Measurements from ENCODE around the gene STK38L. TPM values are rescaled to one million over a fixed set of nuclear protein-coding genes. Genes with fewer than 3 reads are reported as not detected.

The STK38L gene
- total and polyA plus RNA-seq, 9 donors: 12.8 to 25.0 (median 20.5) TPM

- Histone ChIP-seq H3K4me3 (ENCODE audit: low read length) (no peak overlapping the region), H3K27me3 (ENCODE audit: control insufficient read depth, insufficient read depth, low read length) (no peaks in the 10 kb centered on the region), H3K27ac (ENCODE audit: low read length) (no peak overlapping the region), H3K36me3 (ENCODE audit: control insufficient read depth, insufficient read depth, low read length) (no peaks in the 10 kb centered on the region), H3K4me1 (ENCODE audit: control insufficient read depth, insufficient read depth, low read length) (no peaks in the 10 kb centered on the region), H3K9me3 (replicated peaks; ENCODE audit: control insufficient read depth, low read depth, low read length) (no peaks in the 10 kb centered on the region)
- no peak for DNase-seq
These were observed 34.7 kb upstream of the STK38L start for GRCh38 chr12:27209257-27209910.

- Histone ChIP-seq H3K36me3 (ENCODE audit: control insufficient read depth, insufficient read depth, low read length) (no peaks in the 10 kb centered on the region), H3K4me3 (ENCODE audit: low read length) (no peak overlapping the region), H3K27ac (ENCODE audit: low read length) (no peak overlapping the region), H3K9me3 (replicated peaks; ENCODE audit: control insufficient read depth, low read depth, low read length) (no peaks in the 10 kb centered on the region), H3K27me3 (ENCODE audit: control insufficient read depth, insufficient read depth, low read length) (no peaks in the 10 kb centered on the region), H3K4me1 (ENCODE audit: control insufficient read depth, insufficient read depth, low read length) (no peaks in the 10 kb centered on the region)
- DNase-seq: no peak
- no CpG with 5 or more reads among the region's 2 CpGs for WGBS (ENCODE audit: insufficient coverage)
These were observed 33.9 kb upstream of the STK38L start for GRCh38 chr12:27210187-27210586.

GRCh38 chr12:27212861-27213260 is 31.2 kb upstream of the STK38L start:
- WGBS (ENCODE audit: insufficient coverage): no CpG with 5 or more reads among the region's 1 CpG
- no peak overlapping the region for H3K4me3 ChIP-seq (ENCODE audit: low read length)
- DNase-seq: no peak

GRCh38 chr12:27213304-27213703 is 30.8 kb upstream of the STK38L start:
- no peak overlapping the region for H3K4me3 ChIP-seq (ENCODE audit: low read length)
- no peaks in the 10 kb centered on the region for H3K9me3 ChIP-seq (replicated peaks; ENCODE audit: control insufficient read depth, low read depth, low read length)
- DNase-seq: no peak
- no peaks in the 10 kb centered on the region for H3K27me3 ChIP-seq (ENCODE audit: control insufficient read depth, insufficient read depth, low read length)
- no peak overlapping the region for H3K27ac ChIP-seq (ENCODE audit: low read length)
- H3K4me1 ChIP-seq (ENCODE audit: control insufficient read depth, insufficient read depth, low read length): no peaks in the 10 kb centered on the region
- H3K36me3 ChIP-seq (ENCODE audit: control insufficient read depth, insufficient read depth, low read length): no peaks in the 10 kb centered on the region
- no CpG with 5 or more reads among the region's 2 CpGs for WGBS (ENCODE audit: insufficient coverage)

More at GRCh38 chr12:27212861-27213260, 31.2 kb upstream of the STK38L start:
- no peaks in the 10 kb centered on the region for H3K4me1 ChIP-seq (ENCODE audit: control insufficient read depth, insufficient read depth, low read length)
- H3K9me3 ChIP-seq (replicated peaks; ENCODE audit: control insufficient read depth, low read depth, low read length): no peaks in the 10 kb centered on the region
- no peaks in the 10 kb centered on the region for H3K36me3 ChIP-seq (ENCODE audit: control insufficient read depth, insufficient read depth, low read length)
- H3K27ac ChIP-seq (ENCODE audit: low read length): no peak overlapping the region
- no peaks in the 10 kb centered on the region for H3K27me3 ChIP-seq (ENCODE audit: control insufficient read depth, insufficient read depth, low read length)

- Histone ChIP-seq H3K4me3 (ENCODE audit: low read length) (no peak overlapping the region), H3K4me1 (ENCODE audit: control insufficient read depth, insufficient read depth, low read length) (no peaks in the 10 kb centered on the region), H3K9me3 (replicated peaks; ENCODE audit: control insufficient read depth, low read depth, low read length) (no peaks in the 10 kb centered on the region), H3K27ac (ENCODE audit: low read length) (no peak overlapping the region), H3K36me3 (ENCODE audit: control insufficient read depth, insufficient read depth, low read length) (no peaks in the 10 kb centered on the region), H3K27me3 (ENCODE audit: control insufficient read depth, insufficient read depth, low read length) (no peaks in the 10 kb centered on the region)
- WGBS (ENCODE audit: insufficient coverage): 85% methylated on average over 6 of the region's 9 CpGs
- DNase-seq: no peak
These were observed 30.0 kb upstream of the STK38L start for GRCh38 chr12:27213830-27214787.

- no peaks in the 10 kb centered on the region for H3K27me3 ChIP-seq (ENCODE audit: control insufficient read depth, insufficient read depth, low read length)
- no peak overlapping the region for H3K27ac ChIP-seq (ENCODE audit: low read length)
- no peaks in the 10 kb centered on the region for H3K4me1 ChIP-seq (ENCODE audit: control insufficient read depth, insufficient read depth, low read length)
- DNase-seq: no peak
- no peaks in the 10 kb centered on the region for H3K9me3 ChIP-seq (replicated peaks; ENCODE audit: control insufficient read depth, low read depth, low read length)
- H3K4me3 ChIP-seq (ENCODE audit: low read length): no peak overlapping the region
- no peaks in the 10 kb centered on the region for H3K36me3 ChIP-seq (ENCODE audit: control insufficient read depth, insufficient read depth, low read length)
- WGBS (ENCODE audit: insufficient coverage): no CpG with 5 or more reads among the region's 2 CpGs
These were observed 26.5 kb upstream of the STK38L start for GRCh38 chr12:27217590-27217989.

- 69% methylated on average over 2 of the region's 5 CpGs for WGBS (ENCODE audit: insufficient coverage)
- H3K27me3 ChIP-seq (ENCODE audit: control insufficient read depth, insufficient read depth, low read length): no peaks in the 10 kb centered on the region
- no peaks in the 10 kb centered on the region for H3K4me1 ChIP-seq (ENCODE audit: control insufficient read depth, insufficient read depth, low read length)
- no peak overlapping the region for H3K4me3 ChIP-seq (ENCODE audit: low read length)
- H3K27ac ChIP-seq (ENCODE audit: low read length): no peak overlapping the region
- no peaks in the 10 kb centered on the region for H3K9me3 ChIP-seq (replicated peaks; ENCODE audit: control insufficient read depth, low read depth, low read length)
- no peaks in the 10 kb centered on the region for H3K36me3 ChIP-seq (ENCODE audit: control insufficient read depth, insufficient read depth, low read length)
- no peak for DNase-seq
These were observed 24.4 kb upstream of the STK38L start for GRCh38 chr12:27219693-27220054.

GRCh38 chr12:27220055-27220987 is 23.8 kb upstream of the STK38L start:
- no peak overlapping the region for H3K4me3 ChIP-seq (ENCODE audit: low read length)
- no peaks in the 10 kb centered on the region for H3K36me3 ChIP-seq (ENCODE audit: control insufficient read depth, insufficient read depth, low read length)
- no peaks in the 10 kb centered on the region for H3K27me3 ChIP-seq (ENCODE audit: control insufficient read depth, insufficient read depth, low read length)
- WGBS (ENCODE audit: insufficient coverage): no CpG with 5 or more reads among the region's 4 CpGs
- no peak for DNase-seq
- H3K4me1 ChIP-seq (ENCODE audit: control insufficient read depth, insufficient read depth, low read length): no peaks in the 10 kb centered on the region
- H3K9me3 ChIP-seq (replicated peaks; ENCODE audit: control insufficient read depth, low read depth, low read length): no peaks in the 10 kb centered on the region
- no peak overlapping the region for H3K27ac ChIP-seq (ENCODE audit: low read length)

- Histone ChIP-seq H3K9me3 (replicated peaks; ENCODE audit: control insufficient read depth, low read depth, low read length) (no peaks in the 10 kb centered on the region), H3K4me3 (ENCODE audit: low read length) (no peak overlapping the region), H3K4me1 (ENCODE audit: control insufficient read depth, insufficient read depth, low read length) (no peaks in the 10 kb centered on the region), H3K36me3 (ENCODE audit: control insufficient read depth, insufficient read depth, low read length) (no peaks in the 10 kb centered on the region), H3K27ac (ENCODE audit: low read length) (no peak overlapping the region), H3K27me3 (ENCODE audit: control insufficient read depth, insufficient read depth, low read length) (no peaks in the 10 kb centered on the region)
- DNase-seq: no peak
- no CpG with 5 or more reads among the region's 4 CpGs for WGBS (ENCODE audit: insufficient coverage)
These were observed 23.1 kb upstream of the STK38L start for GRCh38 chr12:27220988-27221345.
